ENCODE data around the gene SWI5.

The SWI5 gene

DNA sequence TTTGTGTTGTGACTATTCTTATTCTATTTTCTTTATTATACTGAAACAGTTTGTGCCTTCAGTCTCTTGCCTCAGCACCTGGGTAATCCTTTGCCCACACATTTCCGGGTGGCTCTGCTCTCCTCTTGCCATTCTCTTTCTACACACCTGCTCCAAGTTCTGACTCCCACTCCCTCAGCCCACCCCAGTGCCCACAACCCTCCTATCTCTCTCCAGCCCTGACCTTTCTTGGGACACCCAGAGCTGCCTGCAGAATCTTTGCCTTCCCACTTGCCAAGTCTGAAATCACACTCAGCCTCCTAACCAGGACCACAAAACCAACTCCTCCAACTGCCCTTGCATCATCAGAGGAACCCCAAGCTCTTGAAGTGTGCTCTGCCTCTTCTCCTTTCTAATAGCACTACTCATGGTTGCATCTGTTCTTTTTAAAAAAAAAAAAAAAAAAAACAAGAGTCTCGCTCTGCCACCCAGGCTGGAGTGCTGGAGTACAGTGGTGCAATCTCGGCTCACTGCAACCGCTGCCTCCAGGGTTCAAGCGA, 4.1 kb downstream of the SWI5 start:
- DNase-seq = no peak

DNA sequence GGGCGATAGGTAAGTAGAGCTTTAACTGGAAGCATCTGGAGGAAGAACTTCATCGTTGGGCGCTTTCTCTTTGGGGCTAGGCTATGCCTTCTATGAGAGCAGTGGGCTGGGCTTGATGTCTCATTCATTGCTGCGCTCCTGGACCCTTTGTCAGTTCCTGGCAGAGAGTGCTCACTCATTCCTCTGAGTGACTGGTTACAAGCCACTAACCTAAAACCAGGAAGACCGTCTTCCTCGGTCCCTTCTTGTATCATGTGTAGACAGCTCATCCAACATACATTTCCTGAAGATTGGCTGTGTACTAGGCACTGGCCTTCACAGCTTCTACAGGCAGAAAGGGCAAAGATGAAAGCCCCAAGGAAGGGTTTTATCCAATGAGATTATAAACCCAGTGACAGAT, 6.4 kb downstream of the SWI5 start:
- no peak for DNase-seq

DNA sequence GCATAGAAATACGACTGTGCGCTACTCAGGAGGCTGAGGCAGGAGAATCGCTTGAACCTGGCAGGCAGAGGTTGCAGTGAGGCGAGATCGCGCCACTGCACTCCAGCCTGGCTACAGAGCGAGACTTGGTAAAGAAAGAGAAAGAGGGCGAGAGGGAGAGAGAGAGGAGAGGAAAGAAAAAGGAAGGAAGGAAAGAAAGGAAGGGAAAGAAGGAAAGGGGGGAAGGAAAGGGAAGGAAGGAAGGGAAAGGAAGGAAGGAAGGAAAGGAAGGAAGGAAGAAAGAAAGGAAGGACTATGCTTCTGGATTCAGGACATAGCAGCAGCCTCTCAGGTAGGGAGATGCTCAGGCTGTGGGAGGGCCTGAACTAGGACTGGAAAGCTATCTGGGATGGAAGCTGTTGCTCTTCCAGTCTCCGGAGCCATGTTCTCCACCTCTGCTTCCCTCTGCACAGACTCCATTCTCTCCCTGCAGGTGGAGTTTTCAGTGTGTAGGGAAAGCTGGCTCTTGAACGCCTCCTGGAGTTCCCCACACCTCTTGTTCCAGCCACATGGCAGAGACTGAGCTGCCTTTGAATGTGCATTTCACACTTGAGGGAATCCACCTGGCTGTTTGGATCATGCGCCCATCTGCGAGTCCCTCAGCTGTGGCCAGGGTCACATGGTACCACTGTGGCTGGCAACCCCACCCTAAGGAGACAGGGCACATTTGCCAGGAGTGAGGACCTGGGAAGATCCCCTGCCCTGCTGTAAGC, 9.1 kb downstream of the SWI5 start:
- DNase-seq = no peak

DNA sequence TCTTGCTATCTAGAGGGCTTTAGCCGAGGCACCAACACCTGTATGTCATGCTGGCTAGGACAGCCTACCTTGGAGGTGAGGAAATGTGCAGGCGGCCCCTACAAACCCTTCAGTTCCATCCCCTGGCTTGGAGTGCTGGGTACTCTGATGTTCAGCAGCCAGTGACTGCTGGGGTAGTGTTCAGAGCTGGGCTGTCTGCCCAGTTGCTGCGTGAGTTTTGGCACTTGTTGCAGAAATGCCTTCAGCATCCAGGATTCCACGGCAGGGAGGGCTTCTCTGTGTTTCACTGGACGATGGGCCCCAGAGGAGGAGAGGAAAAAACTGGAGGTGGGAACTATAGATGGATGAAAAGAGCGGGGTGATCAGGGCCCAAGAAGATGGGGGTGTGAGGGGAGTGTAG, 10.4 kb downstream of the SWI5 start:
- DNase-seq = no peak

DNA sequence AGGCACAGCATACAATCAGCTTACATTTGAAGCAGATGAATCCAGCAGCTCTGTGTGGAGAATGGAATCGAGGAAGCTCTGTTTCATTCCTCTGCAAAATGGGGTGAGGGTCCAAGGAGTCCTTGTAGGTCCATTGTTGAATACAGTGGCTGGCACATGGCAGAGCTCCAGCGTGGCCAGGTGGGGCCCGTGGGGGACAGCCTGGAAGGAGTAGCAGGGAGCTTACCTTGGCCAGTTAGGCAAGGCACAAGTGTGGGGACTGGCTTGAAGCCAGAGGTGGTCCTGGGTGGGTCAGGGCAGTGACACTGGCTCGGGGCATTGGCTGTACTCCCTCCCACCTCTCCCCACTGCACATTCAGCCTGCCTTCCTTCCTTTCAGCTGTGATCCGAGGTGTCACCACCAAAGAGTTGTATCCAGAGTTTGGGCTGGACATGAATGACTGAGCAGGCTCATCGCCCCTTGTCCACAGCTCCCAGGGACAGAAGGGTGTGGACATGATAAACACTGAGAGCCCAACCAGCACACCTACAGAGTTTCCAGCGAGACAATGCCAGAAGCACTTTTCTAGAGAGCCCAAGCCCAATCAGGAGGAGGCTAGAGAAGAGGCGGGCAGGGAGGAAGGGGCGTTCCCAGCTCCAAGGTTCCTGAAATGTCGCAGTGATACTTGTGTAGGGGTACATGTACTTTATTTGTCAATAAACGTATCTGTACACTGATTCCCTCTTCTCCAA, 12.4 kb downstream of the SWI5 start:
- no peak for DNase-seq

DNA sequence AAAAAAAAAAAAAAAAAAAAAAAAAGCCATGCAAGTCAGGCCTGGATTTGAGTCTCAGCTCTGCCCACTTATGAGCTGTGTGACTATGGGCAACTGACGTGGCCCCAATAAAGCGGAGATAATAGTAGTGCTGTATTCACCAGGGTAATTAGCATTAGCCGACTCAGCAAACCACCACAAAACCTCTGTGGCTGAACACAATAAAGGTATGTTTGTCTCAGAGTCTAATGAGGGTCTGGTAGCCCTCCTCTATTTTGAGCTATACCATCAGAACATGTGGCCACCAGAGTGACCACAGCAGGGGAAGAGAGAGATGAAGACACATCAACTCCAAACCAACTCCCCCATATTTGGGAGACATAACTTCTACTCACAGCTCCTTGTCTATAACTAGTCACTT, 15.9 kb downstream of the SWI5 start:
- DNase-seq = no peak

DNA sequence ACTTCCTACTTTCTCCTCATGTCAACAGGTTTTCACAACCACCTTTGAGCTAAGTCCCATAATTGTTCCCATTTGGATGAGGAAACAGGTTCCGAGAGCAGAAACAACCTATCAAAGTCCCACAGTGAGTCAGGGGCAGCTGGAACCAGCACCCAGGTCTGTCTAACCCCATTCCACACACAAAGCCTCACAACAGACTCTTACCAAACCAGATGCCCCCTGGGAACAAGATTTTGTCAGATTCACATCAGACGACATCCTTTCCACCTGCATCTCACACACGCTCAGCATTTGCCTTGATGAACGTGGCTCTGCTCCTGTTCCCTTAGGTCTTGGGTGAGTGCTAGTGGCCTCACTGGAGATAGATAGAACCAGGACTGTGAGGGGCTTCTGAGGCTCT, 17.0 kb downstream of the SWI5 start:
- no peak for DNase-seq

DNA sequence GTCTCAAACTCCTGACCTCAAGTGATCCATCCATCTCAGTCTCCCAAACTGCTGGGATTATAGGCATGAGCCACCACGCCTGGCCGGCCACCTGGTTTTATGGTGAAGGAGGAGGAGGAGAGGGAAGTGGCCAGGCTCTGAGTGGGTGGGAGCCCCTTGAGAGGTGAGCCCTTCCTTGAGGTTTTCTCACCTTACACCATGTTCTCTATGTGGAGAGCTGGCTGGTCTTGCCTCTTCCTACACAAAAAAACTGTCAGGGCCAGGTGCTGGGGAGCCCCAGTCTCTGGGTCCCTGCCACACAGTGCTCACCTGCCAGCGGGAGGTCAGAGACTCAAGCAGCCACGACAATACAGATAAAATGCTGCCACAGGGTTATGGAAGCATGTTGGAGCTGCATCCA, 18.1 kb downstream of the SWI5 start:
- DNase-seq = no peak

DNA sequence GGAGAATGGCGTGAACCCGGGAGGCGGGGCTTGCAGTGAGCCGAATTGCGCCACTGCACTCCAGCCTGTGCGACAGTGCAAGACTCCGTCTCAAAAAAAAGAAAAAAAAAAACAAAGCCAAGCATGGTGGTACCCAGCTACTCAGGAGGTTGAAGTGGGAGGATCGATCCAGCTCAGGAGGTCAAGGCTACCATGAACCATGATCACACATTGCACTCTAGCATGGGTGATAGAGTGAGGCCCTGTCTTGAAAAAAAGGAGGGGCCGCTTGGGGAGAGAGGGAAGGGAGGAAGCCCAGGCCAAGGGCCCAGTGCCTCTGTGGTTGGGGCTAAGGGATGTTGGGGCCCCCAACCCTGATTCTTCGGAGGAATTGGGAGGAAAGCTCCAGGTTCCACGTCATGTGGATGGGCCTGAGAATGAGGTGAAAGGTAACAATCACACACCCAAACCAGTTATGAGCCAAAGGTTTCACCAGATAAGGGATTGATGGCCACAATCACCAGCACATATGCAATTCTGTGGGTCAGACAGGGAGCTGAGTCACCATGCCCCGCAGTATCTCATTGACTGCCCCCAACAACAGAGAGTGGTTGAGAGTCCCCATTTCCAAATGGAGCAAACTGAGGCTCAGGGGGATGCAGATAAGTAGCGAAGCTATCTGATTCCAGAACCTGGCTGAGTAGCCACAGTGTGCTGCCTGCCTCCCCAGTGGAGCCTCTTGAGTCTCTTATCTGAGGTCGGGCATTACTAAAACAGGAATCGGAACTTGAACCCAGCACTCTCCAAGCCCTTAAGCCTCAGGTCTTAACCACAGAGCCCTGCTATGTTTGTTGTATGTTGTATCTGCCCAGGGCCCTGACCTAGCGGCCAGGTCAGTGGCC, 20.5 kb downstream of the SWI5 start:
- DNase-seq = no peak

DNA sequence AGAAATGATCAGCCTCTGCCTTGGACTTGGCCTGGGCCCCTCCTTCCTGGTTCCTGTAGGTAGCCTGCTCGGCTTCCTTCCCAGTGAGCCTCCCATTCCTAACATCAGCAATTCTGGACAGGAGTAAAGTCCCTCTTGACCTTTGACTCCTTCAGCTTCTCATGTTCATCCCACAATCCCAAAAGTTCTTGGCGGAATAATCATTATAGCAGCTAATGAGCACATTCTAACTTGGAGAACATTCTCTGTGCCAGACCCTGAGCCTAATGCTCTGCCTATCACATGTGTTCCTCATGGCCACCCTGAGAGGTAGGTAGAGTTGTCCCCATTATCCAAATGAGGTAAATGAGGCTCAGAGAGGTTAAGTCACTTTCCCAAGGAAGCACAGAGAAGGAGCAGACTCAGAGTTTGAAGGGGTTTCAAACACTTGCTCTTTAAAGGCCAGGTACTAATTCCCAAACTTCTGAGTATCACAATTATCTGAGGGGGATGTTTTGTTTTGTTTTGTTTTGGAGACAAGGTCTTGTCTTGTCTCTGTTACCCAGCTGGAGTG, 21.2 kb downstream of the SWI5 start:
- no peak for DNase-seq

DNA sequence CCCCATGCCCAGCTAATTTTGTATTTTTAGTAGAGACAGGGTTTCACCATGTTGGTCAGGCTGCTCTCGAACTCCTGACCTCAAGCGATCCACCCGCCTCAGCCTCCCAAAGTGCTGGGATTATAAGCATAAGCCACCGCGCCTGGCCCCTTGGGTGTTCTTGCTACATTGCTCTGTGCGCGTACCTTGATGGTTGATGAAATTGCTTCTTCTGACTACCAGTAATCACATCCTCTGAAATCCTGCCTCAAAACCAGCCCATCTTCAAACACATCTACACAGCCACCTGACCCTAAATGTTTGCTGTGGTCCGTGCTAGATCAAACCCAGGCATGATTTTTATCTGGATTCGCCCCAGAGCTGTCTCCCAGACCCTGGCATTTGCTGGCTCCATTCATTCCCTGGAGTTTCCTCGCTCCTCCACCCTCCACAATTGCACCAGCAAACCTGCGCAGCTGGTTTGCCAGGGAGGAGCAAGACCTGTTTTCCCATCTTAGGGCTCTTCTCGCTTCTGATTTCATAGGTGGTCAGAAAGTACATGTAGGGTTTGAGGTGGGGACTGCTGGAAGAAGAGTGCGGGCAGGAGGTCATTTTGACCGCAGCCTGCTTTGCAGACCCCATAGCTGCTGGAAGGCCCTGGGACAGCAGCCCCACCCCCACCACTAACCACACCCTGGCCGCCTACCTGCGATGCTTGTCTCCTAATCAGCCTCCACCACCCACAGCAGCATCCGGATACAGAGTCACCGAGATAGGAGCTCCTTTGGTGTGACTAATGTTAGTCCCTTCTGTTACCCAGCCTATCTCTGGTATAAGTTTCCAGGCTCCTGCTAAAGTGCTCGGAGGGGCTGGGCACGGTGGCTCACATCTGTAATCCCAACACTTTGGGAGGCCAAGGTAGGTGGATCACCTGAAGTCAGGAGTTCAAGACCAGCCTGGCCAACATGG, 22.7 kb downstream of the SWI5 start:
- no peak for DNase-seq

DNA sequence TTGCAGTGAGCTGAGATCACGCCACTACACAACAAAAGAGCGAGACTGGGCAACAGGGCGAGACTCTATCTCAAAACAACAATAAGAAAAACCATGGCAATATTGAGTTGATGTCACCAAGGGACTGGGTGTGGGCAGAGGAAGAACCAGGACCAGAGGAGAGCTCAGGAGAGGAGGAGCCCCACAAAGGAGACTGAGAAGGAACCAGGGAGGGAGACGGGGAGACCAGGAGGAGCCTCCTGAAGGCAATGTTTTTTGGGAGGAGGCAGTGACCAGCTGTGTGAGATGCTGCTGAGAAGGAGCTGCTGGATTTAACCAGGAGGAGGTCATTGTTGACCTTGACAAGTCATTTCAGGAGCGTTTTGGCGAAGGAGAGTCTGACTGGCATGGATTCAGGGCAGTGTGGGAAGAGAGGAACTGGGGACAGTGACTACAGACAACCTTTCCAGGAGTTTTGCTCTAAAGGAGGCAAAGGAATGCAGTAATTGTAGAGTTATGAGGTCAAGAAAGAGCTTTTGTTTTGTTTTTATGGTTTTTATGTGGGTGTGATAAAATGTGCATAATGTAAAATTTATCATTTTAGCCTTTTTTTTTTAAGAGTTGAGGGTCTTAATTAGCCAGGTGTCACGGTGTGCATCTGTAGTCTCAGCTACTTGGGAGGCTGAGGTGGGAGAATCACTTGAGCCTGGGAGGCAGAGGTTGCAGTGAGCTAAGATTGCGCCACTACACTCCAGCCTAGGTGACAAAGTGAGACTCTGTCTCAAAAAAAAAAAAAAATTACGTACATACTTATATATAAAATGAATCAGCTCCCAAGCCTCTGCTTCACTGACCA, 28.3 kb downstream of the SWI5 start:
- no peak for DNase-seq

DNA sequence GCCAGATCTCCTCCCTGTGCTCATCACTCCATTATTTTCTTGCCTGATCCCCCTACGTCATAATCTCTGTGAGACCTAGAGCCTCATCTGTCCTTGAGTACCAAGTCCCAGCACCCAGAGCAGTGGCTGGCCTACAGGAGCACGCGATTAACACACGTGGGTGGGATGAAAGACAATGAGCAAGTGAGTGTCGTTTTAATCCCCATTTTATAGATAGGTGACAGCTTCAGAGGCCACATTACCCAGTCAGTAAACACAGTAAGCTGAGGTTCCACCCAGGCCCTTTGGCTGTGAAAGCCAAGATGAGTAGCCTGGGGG, 28.9 kb downstream of the SWI5 start:
- no peak for DNase-seq

DNA sequence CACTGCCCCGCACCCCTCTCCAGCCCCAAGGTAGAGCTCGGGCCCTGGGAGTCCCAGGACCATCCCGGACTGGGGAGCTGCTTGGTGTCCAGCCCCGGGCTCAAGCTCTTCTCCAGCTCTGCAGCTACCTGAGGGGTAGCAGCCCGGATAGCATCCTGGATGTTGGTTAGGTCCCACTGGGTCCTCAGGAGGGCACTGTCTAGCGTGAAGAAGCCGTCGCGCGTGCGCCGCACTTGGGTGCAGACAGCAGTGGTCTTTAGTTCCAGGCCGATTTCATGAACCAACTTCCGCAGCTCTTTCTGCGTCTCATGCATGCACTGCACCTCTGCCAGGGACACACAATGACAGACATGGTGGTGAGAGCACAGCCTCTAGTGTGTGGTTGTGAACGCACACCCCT, 33.5 kb downstream of the SWI5 start:
- no peak for DNase-seq

DNA sequence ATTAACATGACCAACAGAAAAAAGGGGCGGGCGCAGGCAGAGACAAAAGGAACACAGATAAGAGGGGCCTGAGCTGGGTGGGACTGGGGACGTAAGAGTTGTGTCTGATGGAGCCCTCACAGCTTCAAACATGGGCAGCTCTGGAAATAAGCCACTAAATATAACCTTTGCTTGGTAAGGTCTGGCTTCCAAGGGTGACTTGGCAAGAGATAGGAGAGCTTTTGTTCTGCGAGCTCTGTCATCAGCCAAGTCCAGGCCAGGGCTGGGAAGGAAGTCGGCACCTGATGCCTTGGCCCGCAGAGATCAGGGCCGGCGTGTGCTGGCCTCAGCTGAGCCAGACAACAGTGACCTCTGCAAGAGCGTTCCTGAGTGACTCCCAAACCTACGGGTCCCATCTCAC, 34.4 kb downstream of the SWI5 start:
- DNase-seq = no peak

DNA sequence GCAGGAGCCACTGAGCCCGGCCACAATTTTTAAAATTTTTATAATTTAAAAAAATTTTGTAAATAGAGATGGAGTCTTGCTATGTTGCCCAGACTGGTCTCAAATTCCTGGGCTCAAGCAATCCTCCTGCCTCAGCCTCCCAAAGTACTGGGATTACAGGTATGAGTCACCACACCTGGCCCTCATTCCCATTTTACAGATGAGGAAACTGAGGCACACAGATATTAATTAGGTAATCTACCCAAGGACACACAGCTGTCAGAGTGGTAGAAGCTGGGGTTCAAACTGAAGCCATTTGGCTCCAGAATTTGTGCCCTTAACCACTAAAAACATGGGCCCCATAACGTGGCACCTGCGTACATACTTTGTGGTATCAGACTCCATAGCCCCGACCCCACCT, 38.6 kb downstream of the SWI5 start:
- DNase-seq = no peak

DNA sequence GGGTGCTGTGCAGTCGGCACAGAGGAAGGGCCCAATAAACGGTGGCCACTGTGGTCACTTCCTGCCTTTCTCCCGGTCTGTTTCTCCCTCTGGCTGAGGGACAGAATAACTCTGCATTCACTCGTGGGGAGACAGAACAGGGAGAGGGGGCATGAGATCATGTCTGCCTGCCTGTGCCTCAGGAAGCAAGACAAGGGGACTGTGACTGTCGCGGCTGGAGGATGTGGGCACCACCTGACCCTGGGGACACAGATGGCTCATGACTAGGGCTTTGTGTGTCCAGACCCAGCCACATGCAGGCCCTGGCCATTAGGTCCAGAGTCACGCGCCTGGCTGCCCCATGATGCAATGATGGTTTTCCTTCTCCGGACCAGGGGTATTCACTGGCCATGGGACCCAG, 40.3 kb downstream of the SWI5 start:
- DNase-seq = no peak

DNA sequence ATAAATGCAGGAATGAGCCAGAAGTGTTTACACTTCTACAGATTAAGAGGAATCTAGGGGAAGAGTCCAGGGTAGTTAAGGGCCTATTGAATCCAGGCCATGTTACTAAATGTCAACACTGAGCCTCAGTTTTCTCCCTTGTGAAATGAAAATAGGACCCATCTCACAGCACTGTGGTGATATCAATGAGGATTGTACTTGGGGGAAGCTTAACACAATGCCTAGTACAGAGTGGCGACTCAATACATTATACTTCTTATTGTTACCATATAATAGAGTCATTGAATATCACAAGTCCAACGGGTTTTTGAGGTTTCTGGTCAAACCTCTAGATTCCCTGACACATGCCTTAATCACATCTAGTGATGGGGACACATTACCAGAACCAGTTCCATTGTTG, 41.6 kb downstream of the SWI5 start:
- DNase-seq = no peak

DNA sequence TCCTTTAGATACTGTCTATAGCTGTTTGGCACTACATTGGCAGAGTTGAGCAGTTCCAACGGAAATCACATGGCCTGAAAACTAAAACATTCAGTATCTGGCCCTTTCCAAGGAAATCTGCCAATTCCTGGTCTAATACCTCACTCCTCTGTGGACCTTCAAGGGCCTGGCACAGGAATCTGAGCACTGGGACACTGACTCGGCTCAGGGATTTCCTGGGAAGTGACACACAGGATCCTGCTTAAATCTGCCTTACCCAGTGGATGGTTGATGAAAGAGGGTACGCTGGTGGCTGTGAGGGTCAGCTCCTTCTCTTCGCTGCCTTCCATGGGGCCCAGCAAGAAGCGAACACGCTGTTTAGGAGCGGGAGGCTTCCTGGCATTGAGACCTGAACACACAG, 45.3 kb downstream of the SWI5 start:
- DNase-seq = no peak

DNA sequence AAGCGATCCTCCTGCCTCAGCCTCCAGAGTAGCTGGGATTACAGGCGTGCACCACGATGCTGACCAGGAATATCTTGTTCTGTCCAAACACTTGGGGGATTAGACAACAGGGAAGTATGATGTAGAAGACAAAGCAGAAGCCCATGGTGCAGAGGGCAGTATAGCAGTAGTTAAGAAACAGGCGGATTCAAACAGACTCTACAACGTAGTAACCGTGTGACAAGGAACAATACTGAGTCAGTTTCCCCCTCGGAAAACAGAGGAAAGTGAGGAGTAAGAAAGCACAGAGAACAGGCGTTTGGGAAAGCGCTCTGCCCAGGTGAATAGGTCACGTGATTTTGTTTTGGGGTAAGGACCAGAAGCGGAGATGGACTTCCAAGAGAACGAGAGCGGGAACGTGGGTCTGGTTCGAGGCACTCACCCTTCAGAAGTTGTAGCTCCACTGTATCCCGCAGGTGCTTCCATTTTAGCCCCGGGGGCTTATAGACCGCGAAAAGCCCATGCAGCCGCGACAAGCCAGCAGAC, 45.9 kb downstream of the SWI5 start:
- no peak for DNase-seq

Data from NCI-H1436 treated with DMSO at 0.1 percent for 48 hours (cell line).